HS-5 (cell line): Measurements from ENCODE around the gene DECR2.

Experiments used
- DNase-seq: peaks from one replicate; pipeline ENCODE4 v3.0.0-alpha.2; 2012; ENCODE audit warnings: low read depth

The DECR2 gene

GRCh38 chr16:444027-444426 lies 42.3 kb downstream of the DECR2 start:
- no peak for DNase-seq

- DNase-seq = no peak
These were observed 43.9 kb downstream of the DECR2 start for GRCh38 chr16:445566-445965.

- no peak for DNase-seq
These were observed 48.7 kb downstream of the DECR2 start for GRCh38 chr16:450385-450784.

- DNase-seq = no peak
These were observed 49.3 kb downstream of the DECR2 start for GRCh38 chr16:450785-451512.

- no peak for DNase-seq
These were observed 52.8 kb downstream of the DECR2 start for GRCh38 chr16:454397-454940.

GRCh38 chr16:455453-455852 lies 53.8 kb downstream of the DECR2 start:
- no peak for DNase-seq

- DNase-seq = no peak
These were observed 55.3 kb downstream of the DECR2 start for GRCh38 chr16:456891-457483.

GRCh38 chr16:457732-458400 lies 56.2 kb downstream of the DECR2 start:
- DNase-seq = no peak

- no peak for DNase-seq
These were observed 58.1 kb downstream of the DECR2 start for GRCh38 chr16:459761-460160.

GRCh38 chr16:460787-461186 lies 59.1 kb downstream of the DECR2 start:
- no peak for DNase-seq
